CD4-positive, CD25-positive, alpha-beta regulatory T cell (primary cell): ENCODE measurements around the gene ZBTB40. TPM values are rescaled to one million over a fixed set of nuclear protein-coding genes. Genes with fewer than 3 reads are reported as not detected.

Source experiments
- ATAC-seq, 2 donors: fragments of 150-1000 bp; cut with Tn5 transposase; one replicate each; pipeline ENCODE4 v1.10.0; 2021; ENCODE audit warnings: low read depth in 2 of 2, moderate number of reproducible peaks in 2 of 2, moderate library complexity in 1 of 2
- DNase-seq, 3 donors: peaks; one replicate each; pipeline versions ENCODE4 v3.0.0 to v3.0.0-alpha.2; 2012 to 2022; ENCODE audit warnings: mixed read lengths in 1 of 3
- H3K27ac ChIP-seq: one replicate; pipeline ENCODE4 v1.7.0; 2013; ENCODE audit warnings: mild to moderate bottlenecking, low read length; ENCODE audit not compliant: insufficient read depth, poor library complexity, severe bottlenecking
- H3K27me3 ChIP-seq: one replicate; pipeline ENCODE4 v1.7.0; 2013; ENCODE audit warnings: low read length; ENCODE audit not compliant: control insufficient read depth, insufficient read depth
- H3K36me3 ChIP-seq: one replicate; pipeline ENCODE4 v1.7.0; 2013; ENCODE audit warnings: mild to moderate bottlenecking, low read length, moderate library complexity; ENCODE audit not compliant: control insufficient read depth, insufficient read depth
- H3K4me1 ChIP-seq: 2 replicates; pipeline ENCODE4 v1.7.0; 2013; ENCODE audit warnings: mild to moderate bottlenecking, low read length; ENCODE audit not compliant: insufficient read depth, control insufficient read depth, poor library complexity, severe bottlenecking
- H3K4me3 ChIP-seq: one replicate; pipeline ENCODE4 v1.7.0; 2013; ENCODE audit warnings: low read depth, mild to moderate bottlenecking, low read length, moderate library complexity
- H3K9me3 ChIP-seq, 2 experiments: 1 replicate in 1 of 2; 2 replicates in 1 of 2; pipeline ENCODE4 v1.7.0; 2013; ENCODE audit warnings: low read length in 2 of 2, mild to moderate bottlenecking in 1 of 2, moderate library complexity in 1 of 2; ENCODE audit not compliant: control insufficient read depth in 2 of 2
- H3K27ac Mint-ChIP-seq, 3 donors: one replicate each; pipeline ENCODE4 v1.8.0; 2020 to 2022; ENCODE audit warnings: mild to moderate bottlenecking in 3 of 3, mixed read lengths in 3 of 3, moderate library complexity in 2 of 3
- H3K27me3 Mint-ChIP-seq: one replicate; pipeline ENCODE4 v1.8.0; 2022; ENCODE audit warnings: mild to moderate bottlenecking, mixed read lengths
- H3K36me3 Mint-ChIP-seq: one replicate; pipeline ENCODE4 v1.8.0; 2020; ENCODE audit warnings: mixed read lengths
- H3K4me1 Mint-ChIP-seq, 4 donors: one replicate each; pipeline ENCODE4 v1.8.0; 2020 to 2022; ENCODE audit warnings: mixed read lengths in 4 of 4, mild to moderate bottlenecking in 1 of 4
- H3K4me3 Mint-ChIP-seq, 4 donors: one replicate each; pipeline ENCODE4 v1.8.0; 2020 to 2022; ENCODE audit warnings: mild to moderate bottlenecking in 4 of 4, mixed read lengths in 4 of 4, moderate library complexity in 3 of 4
- H3K9me3 Mint-ChIP-seq, 7 donors: one replicate each; pipeline ENCODE4 v1.8.0; 2020 to 2022; ENCODE audit warnings: mixed read lengths in 7 of 7, mild to moderate bottlenecking in 3 of 7, moderate library complexity in 2 of 7
- polyA plus RNA-seq, 4 donors: library from polyadenylated mRNA; unstranded; fragments of 300-500 nt; fragmentation: Illumina TruSeq; gene quantifications; one replicate each; pipeline ENCODE4 v1.2.3, GENCODE V29; 2021
- total RNA-seq: library from RNA; stranded (reverse); gene quantifications from one replicate; pipeline ENCODE4 v1.2.3, GENCODE V29; 2022

The ZBTB40 gene
- total and polyA plus RNA-seq, 5 donors from 2014 or later, result 2.9 to 45.4 (median 3.8) TPM

DNA sequence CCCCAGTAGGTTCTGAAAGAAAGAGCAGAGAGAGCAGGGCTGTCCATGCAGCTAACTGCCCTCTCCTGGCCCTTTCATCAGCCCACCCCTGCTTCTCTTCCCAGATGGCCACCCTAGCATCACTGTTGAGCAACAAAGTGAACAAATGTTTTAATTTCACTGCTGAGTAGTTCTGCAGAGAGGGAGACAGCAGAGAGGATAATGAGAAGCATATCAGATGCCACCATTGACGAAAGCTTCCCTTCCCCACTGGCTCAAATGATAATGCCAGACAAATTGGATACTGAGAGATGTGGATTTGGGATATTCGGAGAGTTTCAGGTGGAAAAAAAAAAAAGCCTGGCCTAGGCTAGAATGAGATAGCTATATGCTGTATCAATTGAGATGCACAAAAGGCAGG, 46.8 kb downstream of the ZBTB40 start:
- no peaks in the 10 kb centered on the region for H3K4me1 ChIP-seq
- ATAC-seq, result no peak

DNA sequence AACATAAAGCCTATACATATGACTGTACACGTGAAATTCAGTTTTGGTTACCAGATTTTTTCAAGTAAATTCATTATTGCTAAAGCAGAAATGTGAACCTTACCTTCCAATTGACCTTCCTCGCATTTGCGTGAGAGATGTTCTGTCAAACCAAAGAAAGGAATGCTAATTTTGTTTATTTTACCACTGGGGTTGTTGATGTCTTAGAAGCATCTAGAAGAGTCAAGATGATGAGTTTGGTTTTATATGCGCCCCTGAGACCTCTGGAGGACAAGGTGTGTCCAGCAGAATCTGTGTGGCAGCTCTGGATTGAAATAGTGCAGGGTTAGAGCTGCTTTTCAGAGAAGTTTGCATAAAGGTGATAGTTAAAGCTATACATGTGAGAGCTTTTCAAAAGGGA, 48.4 kb downstream of the ZBTB40 start:
- no peaks in the 10 kb centered on the region for H3K9me3 Mint-ChIP-seq
- peaks cover 28% of the 10 kb centered on the region for H3K36me3 Mint-ChIP-seq
- H3K27ac Mint-ChIP-seq, result peak overlapping the region in 1 of 3 donors; percentile 12
- Histone ChIP-seq H3K27me3 (no peaks in the 10 kb centered on the region), H3K36me3 (peaks cover 29% of the 10 kb centered on the region), H3K27ac (no peak overlapping the region), H3K9me3 (no peaks in the 10 kb centered on the region), H3K4me3 (no peak overlapping the region), H3K4me1 (no peaks in the 10 kb centered on the region)
- H3K27me3 Mint-ChIP-seq, result no peaks in the 10 kb centered on the region
- H3K4me1 Mint-ChIP-seq, result peaks cover 0 to 12% (median 8%) of the 10 kb centered on the region in 4 donors
- DNase-seq, result no peak
- ATAC-seq, result no peak
- H3K4me3 Mint-ChIP-seq, result no peak overlapping the region

More for the DNA sequence above, 46.8 kb downstream of the ZBTB40 start:
- Histone ChIP-seq H3K9me3 (no peaks in the 10 kb centered on the region), H3K36me3 (peaks cover 30% of the 10 kb centered on the region), H3K27me3 (no peaks in the 10 kb centered on the region), H3K27ac (no peak overlapping the region), H3K4me3 (no peak overlapping the region)
- no peak overlapping the region for H3K4me3 Mint-ChIP-seq
- H3K27me3 Mint-ChIP-seq, result no peaks in the 10 kb centered on the region
- no peak for DNase-seq
- no peaks in the 10 kb centered on the region for H3K9me3 Mint-ChIP-seq
- H3K4me1 Mint-ChIP-seq, result peaks cover 0 to 18% (median 5%) of the 10 kb centered on the region in 4 donors
- H3K36me3 Mint-ChIP-seq, result peaks cover 32% of the 10 kb centered on the region
- H3K27ac Mint-ChIP-seq, result no peak overlapping the region

DNA sequence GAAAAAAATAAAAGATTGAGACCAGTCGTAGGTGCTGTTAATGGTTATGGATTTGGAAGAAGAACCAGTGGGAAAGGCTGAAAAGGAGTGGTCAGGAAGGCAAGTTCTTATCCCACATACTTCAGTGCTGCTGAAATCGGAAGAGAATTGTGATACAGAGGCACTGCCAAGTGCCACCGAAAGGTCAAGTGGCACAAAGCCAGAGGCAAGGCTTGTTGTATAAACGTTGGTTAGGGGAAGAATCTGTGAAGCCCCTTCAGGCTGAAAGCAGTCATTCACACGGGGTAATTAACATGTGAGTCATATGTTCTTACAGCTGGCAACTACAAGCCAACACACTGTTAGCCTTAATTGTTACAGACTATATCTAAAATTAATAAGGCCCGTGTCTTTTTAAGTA, 48.8 kb downstream of the ZBTB40 start:
- H3K27ac ChIP-seq, result no peak overlapping the region
- ATAC-seq, result no peak
- peaks cover 32% of the 10 kb centered on the region for H3K36me3 ChIP-seq
- Mint-ChIP-seq H3K36me3 (peaks cover 28% of the 10 kb centered on the region), H3K4me3 (no peak overlapping the region), H3K27ac (peak overlapping the region in 1 of 3 donors; percentile 12), H3K9me3 (no peaks in the 10 kb centered on the region), H3K27me3 (no peaks in the 10 kb centered on the region), H3K4me1 (peaks cover 0 to 12% (median 8%) of the 10 kb centered on the region in 4 donors)
- no peaks in the 10 kb centered on the region for H3K4me1 ChIP-seq
- no peak for DNase-seq
- H3K9me3 ChIP-seq, result no peaks in the 10 kb centered on the region
- no peaks in the 10 kb centered on the region for H3K27me3 ChIP-seq
- no peak overlapping the region for H3K4me3 ChIP-seq

DNA sequence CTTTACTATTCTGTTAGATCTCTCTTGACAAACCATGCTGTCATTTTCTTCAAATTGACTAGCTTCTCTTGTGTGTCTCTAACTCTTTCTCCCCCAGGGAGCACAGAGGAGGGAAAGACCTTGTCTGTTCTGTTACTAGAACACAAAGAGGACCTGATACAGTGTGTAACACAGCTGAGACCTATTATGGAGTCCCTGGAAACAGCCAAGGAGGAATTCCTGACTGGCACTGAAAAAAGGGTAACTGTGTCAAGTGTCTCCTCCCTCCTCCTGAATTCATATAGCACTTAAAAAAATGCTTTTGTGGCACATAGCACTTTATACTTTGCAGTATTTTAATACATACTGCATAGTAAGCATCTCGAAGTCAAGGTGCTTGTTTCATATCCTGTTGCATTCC, 50.6 kb downstream of the ZBTB40 start:
- no peaks in the 10 kb centered on the region for H3K27me3 Mint-ChIP-seq
- peaks cover 34% of the 10 kb centered on the region for H3K36me3 Mint-ChIP-seq
- H3K27ac Mint-ChIP-seq, result peak overlapping the region in 1 of 3 donors; percentile 35
- Histone ChIP-seq H3K9me3 (no peaks in the 10 kb centered on the region), H3K4me3 (no peak overlapping the region), H3K36me3 (peaks cover 41% of the 10 kb centered on the region), H3K4me1 (no peaks in the 10 kb centered on the region), H3K27ac (no peak overlapping the region), H3K27me3 (no peaks in the 10 kb centered on the region)
- DNase-seq (no peak), ATAC-seq (no peak)
- H3K4me1 Mint-ChIP-seq, result peaks cover 0 to 11% (median 6%) of the 10 kb centered on the region in 4 donors
- no peaks in the 10 kb centered on the region for H3K9me3 Mint-ChIP-seq
- H3K4me3 Mint-ChIP-seq, result no peak overlapping the region

DNA sequence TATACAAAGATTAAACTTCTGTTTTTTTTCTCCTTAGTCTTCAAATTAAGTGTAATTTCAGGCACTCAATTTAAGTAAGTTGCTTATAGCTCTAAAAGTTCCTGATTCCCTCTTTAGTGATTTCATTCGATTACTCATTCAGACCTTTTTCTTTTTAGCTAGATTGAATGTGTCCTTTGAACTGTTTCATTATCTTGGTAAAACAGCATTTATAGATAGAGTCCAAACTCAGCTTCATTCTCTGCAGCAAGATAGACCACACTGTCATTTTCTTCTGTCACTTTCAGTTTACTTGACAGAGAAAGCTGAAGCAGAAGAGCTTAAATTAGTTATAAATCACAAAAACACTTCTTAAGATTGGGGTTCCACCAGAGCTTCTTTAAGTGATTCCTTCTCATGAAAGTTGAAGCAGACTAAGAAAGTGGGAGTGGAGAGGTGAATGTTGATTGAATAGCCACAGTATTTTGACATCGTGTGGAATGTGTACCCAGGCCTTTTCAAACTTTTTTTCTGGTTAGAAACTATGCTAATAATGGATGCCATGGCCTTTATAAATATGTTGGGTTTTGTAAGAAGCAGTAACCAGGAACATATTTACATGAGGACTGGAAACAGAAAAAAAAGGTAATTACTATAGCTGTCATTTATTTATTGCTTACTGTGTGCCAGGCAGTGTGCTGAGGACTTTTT, 52.2 kb downstream of the ZBTB40 start:
- no peak overlapping the region for H3K4me3 ChIP-seq
- peaks cover 46% of the 10 kb centered on the region for H3K36me3 Mint-ChIP-seq
- H3K9me3 ChIP-seq, result no peaks in the 10 kb centered on the region
- H3K36me3 ChIP-seq, result peaks cover 58% of the 10 kb centered on the region
- no peaks in the 10 kb centered on the region for H3K27me3 ChIP-seq
- no peak for ATAC-seq
- DNase-seq, result no peak
- no peak overlapping the region for H3K4me3 Mint-ChIP-seq
- H3K4me1 ChIP-seq, result no peaks in the 10 kb centered on the region
- no peak overlapping the region for H3K27ac ChIP-seq
- H3K27me3 Mint-ChIP-seq, result no peaks in the 10 kb centered on the region
- peaks cover 0 to 11% (median 6%) of the 10 kb centered on the region in 4 donors for H3K4me1 Mint-ChIP-seq
- no peak overlapping the region for H3K27ac Mint-ChIP-seq
- no peaks in the 10 kb centered on the region for H3K9me3 Mint-ChIP-seq

DNA sequence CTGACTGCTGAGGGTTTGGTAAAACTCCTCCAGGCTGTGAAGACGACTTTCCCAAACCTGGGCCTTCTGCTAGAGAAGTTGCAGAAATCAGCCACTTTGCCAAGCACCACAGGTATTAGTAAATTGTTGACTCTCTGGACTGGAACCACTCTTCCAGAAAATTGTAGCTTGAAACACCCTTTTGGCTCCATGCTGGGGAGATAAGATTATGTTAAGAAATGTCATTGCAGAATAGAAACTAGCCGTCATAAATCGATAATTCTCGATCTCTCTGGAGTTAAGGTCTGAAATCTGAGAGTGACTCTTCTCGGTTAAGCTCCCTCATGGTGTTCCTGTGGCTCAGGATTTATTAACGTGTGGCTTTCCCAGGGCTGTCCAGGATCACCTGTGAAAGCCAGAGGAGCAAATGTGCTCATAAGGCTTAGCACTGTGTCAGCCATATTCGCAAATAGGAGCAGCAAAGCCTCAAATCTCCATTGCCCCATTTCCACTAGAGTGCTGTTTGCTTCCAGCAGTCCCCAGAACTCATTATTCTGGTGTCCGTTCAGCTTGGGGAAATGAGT, 54.6 kb downstream of the ZBTB40 start:
- H3K27ac ChIP-seq, result no peak overlapping the region
- no peaks in the 10 kb centered on the region for H3K4me1 ChIP-seq
- Mint-ChIP-seq H3K9me3 (no peaks in the 10 kb centered on the region), H3K36me3 (peaks cover 51% of the 10 kb centered on the region), H3K4me3 (no peak overlapping the region), H3K27me3 (no peaks in the 10 kb centered on the region), H3K4me1 (peaks cover 0 to 6% (median 2%) of the 10 kb centered on the region in 4 donors), H3K27ac (peak overlapping the region in 1 of 3 donors; percentile 38)
- ATAC-seq (no peak), DNase-seq (no peak)
- no peaks in the 10 kb centered on the region for H3K9me3 ChIP-seq
- H3K27me3 ChIP-seq, result no peaks in the 10 kb centered on the region
- no peak overlapping the region for H3K4me3 ChIP-seq
- peaks cover 79% of the 10 kb centered on the region for H3K36me3 ChIP-seq

DNA sequence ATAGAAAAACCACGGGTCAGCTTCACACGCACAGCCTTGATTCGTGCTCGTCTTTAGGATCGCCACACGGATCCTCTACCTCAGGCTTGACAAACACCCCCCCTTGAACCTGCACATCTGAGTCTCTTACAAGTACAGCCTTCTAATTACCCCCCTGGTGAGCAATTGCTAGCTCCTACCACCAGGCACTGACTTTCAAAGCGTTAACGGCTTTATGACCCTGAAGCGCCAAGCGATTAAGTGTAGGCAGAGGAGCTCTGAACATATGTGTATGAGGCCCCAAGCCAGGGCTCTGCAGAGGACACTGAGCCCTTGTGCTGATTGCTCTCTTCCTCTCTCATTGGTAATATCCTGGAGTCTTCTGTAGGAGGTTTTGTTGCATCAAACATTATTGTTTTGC, 55.9 kb downstream of the ZBTB40 start:
- Mint-ChIP-seq H3K4me1 (peaks cover 0 to 6% (median under 1%) of the 10 kb centered on the region in 4 donors), H3K27me3 (no peaks in the 10 kb centered on the region), H3K36me3 (peaks cover 61% of the 10 kb centered on the region), H3K4me3 (no peak overlapping the region), H3K9me3 (no peaks in the 10 kb centered on the region), H3K27ac (no peak overlapping the region)
- ATAC-seq, result no peak
- Histone ChIP-seq H3K4me1 (no peaks in the 10 kb centered on the region), H3K27ac (no peak overlapping the region), H3K27me3 (no peaks in the 10 kb centered on the region), H3K36me3 (peaks cover 80% of the 10 kb centered on the region), H3K4me3 (no peak overlapping the region), H3K9me3 (no peaks in the 10 kb centered on the region)
- no peak for DNase-seq

DNA sequence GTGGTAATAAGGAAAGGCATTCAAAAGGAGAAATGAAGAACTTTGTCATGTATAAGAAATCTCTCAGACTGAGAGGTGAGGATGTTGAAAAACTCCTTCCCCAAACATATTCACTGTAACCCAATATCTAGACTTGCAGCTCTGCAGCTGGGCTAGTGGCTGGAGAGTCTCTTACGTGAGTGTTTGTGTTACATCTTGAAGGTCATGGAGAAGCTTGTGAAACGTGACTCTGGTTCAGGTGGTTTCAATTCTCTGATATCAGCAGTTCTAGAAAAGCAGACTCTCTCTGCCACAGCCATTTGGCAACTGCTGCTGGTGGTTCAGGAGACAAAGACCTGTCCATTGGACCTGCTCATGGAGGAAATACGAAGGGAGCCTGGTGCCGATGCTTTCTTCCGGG, 56.7 kb downstream of the ZBTB40 start:
- Histone ChIP-seq H3K27ac (no peak overlapping the region), H3K4me1 (no peaks in the 10 kb centered on the region), H3K4me3 (no peak overlapping the region), H3K27me3 (no peaks in the 10 kb centered on the region), H3K9me3 (no peaks in the 10 kb centered on the region), H3K36me3 (peaks cover 86% of the 10 kb centered on the region)
- Mint-ChIP-seq H3K27ac (no peak overlapping the region), H3K27me3 (no peaks in the 10 kb centered on the region), H3K4me1 (peaks cover 0 to 6% (median under 1%) of the 10 kb centered on the region in 4 donors), H3K4me3 (no peak overlapping the region), H3K9me3 (no peaks in the 10 kb centered on the region), H3K36me3 (peaks cover 66% of the 10 kb centered on the region)
- no peak for DNase-seq
- no peak for ATAC-seq
